GM21529 (cell line): Measurements from ENCODE around the gene KCNQ5.
"Not testable (repeated sequence)": the region's sequence is repeated elsewhere in the genome, so short reads cannot be mapped to it uniquely, and the experiment has no call there.

Experiments
- ATAC-seq: cut with Tn5 transposase; IDR thresholded peaks from one replicate; pipeline ENCODE4 v1.9.1; 2021; ENCODE audit not compliant: unreplicated experiment

The KCNQ5 gene

GRCh38 chr6:72890671-72891070, 268.8 kb downstream of the KCNQ5 start:
- ATAC-seq: no peak

DNA sequence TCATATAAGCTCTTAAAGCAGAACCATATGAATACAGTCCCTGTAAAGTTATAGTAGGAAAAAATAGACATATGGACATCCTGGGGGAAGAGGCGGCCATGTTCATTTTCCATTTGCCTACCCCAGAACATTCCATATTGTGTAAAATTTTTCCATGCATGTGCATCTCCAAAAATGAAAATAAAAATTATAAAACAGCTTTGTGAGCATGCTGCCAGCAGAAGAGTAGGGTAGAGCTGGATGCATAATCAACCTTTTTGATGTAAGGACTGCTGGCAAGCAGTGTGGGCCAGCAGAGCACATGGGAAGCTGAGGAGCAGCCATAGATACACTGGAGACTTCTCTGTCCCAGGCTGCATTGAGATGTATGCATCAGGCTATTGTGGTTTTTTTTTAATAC, 271.0 kb downstream of the KCNQ5 start:
- no peak for ATAC-seq

- no peak for ATAC-seq
Observed at GRCh38 chr6:72894091-72894490, 272.2 kb downstream of the KCNQ5 start.

- ATAC-seq: not testable (repeated sequence)
Observed at GRCh38 chr6:72898313-72898712, 276.4 kb downstream of the KCNQ5 start.

GRCh38 chr6:72905705-72906478, 284.0 kb downstream of the KCNQ5 start:
- no peak for ATAC-seq

GRCh38 chr6:72911463-72912155, 289.7 kb downstream of the KCNQ5 start:
- no peak for ATAC-seq

GRCh38 chr6:72913797-72914196, 291.9 kb downstream of the KCNQ5 start:
- ATAC-seq: no peak

- ATAC-seq: no peak
Observed at GRCh38 chr6:72916298-72916697, 294.4 kb downstream of the KCNQ5 start.

- ATAC-seq: no peak
Observed at GRCh38 chr6:72916906-72917305, 295.0 kb downstream of the KCNQ5 start.

DNA sequence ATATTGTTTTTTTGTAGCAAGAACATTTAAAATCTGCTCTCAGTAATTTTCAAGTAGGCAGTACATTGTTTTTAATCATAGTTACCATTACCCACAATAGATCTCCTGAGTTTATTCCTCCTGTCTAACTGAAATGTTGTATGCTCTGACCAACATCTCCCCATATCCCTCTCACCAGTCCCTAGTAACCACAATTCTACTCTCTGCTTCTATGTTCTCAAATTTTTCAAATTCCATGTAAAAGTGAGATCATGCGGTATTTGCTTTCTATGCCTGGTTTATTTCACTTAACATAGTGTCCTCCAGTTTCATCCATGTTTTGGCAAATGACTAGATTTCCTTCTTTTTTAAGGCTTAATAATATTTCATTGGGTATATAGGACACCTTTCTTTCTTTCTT, 300.5 kb downstream of the KCNQ5 start:
- no peak for ATAC-seq

- ATAC-seq: no peak
Observed at GRCh38 chr6:72925136-72925535, 303.3 kb downstream of the KCNQ5 start.

DNA sequence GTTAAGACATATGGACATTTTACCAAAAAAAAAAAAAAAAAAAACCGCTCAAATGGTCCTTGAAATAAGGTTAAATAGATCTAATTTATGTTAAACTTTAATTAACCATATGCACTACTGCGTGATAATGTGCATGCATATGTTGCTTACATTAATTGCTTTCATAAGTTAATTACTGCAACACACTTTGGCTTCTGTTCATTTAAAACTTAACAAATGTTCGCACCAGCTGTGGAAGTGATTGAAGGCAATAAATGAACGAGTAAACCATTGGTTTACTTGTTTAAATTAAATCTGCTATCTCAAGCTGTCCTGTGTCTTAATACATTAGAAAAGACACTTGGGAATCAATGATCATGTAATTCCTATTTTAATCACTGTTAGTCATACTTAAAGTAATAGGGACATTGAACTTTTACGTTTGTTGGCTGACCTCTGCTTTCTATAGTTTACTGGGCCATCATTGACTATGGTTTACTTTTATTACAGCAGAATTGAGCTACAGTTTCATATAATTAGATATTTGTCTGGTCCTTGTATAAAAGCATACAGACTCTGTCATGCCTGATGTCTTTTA, 308.8 kb downstream of the KCNQ5 start:
- ATAC-seq: no peak

- no peak for ATAC-seq
Observed at GRCh38 chr6:72931325-72931887, 309.5 kb downstream of the KCNQ5 start.

DNA sequence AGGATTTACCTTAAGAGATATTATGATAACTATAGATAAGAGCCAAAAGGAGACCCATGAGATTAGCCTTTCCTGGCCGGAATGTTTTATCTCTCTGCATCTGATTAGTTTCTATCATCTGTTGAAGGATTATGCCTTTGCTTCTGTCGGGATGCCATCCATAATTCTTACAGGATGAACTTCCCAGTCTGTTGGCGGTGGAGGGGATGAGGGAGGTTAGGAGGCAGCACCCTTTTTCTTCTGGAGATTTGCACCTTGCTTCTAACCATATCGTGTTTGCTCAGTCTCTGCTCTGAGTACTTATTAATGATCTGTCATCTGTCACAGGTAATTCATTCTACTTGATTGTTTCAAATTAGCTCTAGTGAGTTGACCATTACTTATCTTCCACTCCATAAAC, 311.4 kb downstream of the KCNQ5 start:
- no peak for ATAC-seq

DNA sequence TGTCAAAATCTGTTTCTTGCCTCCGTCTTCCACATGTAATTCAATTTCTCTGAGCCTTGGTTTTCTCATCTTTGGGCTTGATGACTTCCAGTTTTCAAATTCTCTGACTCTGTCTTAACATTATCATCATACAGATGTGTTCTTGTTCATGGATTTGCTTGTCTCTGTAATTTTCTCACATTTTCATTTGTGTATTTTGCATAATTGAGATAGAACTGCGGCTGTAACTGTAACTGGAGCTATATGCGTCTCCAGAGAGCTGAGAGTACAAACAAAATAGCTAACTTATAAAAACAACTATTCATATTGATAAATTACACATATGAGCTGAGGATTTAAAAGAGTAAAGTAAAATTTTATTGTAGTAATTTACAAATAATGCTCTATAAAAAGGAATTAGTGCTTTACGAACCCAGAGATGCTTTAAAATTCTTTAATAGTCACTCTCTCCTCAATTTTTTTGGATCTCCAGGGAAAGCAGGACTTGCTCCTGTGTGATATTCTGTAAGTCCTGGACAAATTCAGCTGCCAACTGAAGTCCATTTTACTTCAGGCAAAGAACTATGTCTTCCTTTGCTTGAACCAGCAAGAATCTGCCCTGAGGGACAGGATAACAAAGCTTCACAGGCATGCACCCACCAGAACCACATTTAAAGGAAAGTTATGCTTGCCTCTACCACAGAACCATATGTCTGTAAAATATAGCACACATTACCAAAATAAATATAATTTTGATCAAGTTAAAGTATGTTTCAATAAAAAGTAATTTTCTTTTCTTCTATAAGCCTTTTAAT, 315.1 kb downstream of the KCNQ5 start:
- ATAC-seq: no peak

DNA sequence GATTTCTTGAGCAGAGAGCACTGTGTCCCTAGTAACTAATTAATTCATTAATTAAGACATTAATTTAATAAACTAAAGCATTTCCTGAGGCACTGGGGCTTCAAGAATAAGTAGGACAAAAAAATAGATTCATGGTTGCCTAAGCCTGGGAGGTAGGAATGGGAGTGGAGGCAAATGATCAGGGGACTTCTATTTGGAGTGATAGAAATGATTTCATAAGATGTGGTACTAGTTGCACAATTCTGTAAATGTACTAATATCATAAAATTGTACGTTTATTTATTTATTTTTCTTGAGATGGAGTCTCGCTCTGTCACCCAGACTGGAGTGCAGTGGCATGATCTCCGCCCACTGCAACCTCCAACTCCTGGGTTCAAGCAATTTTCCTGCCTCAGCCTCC, 316.2 kb downstream of the KCNQ5 start:
- no peak for ATAC-seq

GRCh38 chr6:72939004-72939403, 317.1 kb downstream of the KCNQ5 start:
- no peak for ATAC-seq

GRCh38 chr6:72940265-72940664, 318.4 kb downstream of the KCNQ5 start:
- no peak for ATAC-seq

DNA sequence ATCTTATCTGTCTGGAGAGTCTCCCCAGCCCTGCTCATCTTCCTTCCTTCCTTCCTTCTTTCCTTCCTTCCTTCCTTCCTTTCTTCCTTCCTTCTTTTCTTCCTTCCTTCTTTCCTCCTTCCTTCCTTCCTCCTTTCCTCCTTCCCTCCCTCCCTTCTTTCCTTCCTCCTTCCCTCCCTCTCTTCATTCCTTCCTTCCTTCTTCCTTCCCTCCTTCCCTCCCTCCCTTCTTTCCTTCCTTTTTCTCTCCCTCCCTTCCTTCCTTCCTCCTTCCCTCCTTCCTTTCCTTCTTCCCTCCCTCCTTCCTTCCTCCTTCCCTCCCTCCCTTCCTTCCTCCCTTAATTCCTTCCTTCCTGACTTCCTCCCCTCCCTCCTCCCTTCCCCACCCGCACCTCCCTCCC, 319.4 kb downstream of the KCNQ5 start:
- ATAC-seq: no peak

DNA sequence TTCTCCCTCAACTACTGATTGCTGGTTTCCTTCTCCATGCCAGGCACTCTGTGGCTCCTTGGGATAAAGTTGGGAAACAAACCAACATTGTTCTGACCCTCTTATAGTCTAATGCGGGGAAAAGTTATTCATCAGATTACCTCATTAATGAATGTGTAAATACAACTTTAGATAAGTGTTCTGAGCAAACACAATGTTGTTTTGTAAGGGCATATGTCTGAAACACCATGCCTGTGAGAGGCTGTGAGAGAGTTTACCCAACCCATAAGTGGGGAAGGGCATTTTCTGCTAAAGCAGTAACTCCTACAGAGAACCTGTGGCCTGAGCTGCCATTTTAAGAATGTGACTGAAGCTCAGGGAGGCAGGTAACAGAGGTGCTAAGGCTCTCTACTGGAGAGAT, 319.9 kb downstream of the KCNQ5 start:
- ATAC-seq: no peak

DNA sequence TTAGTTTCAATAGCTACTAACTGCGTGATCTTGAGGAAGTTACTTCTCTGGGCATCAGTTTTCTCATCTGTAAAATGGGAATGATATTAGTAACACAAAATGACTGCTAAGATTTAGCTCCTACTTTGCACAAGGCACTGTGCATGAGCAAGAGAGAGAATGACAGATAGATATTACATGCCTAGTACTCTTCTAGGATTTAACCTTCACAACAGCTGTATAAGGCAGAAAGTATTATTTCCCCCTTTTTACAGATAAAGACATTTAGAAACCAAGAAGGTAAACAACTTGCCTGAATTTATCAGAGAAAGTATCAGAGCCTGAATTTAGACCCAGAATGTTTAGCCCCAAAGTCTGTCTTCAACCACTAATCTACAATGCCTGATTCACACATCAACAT, 321.8 kb downstream of the KCNQ5 start:
- ATAC-seq: no peak
